ENCODE data around the gene MBP. TPM values are rescaled to one million over a fixed set of nuclear protein-coding genes. Genes with fewer than 3 reads are reported as not detected.
"Not testable (repeated sequence)": the region's sequence is repeated elsewhere in the genome, so short reads cannot be mapped to it uniquely, and the experiment has no call there.

MBP gene
- total RNA-seq, 2 donors from 2014 or later: 15.4 to 15.8 TPM

DNA sequence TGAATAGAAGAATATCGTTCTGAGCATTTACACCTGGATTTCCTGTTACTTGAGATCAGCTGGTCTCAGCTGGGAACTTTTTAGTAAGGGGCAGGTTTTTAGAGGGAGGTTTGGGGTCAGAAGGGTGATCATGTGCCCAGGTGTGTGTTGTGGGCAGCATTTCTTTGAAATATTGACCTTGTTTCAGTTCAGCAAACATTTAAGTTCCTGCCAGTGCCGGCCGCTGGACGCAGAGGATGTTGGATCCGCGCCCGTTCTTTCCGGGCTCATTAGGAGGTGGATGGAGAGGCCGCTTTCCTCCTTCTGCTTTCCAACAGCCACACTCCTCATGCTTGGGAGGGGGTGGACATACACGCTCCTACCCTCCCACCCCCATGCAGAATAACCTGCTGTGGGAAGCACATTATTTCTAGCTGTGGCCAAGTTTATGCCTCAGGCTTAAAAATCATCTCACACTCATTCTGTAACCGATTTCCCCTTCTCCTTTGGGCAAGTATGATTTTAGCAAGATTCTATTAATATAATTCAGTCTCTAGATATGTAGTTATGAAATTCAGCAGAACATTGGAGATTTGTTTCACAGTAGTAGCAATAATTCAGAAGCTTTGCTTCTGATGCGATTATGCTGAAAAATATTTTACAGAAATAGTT lies 178.9 kb downstream of the MBP start:
- peak; percentile 81 for DNase-seq (ENCODE audit: low spot score)
- Histone ChIP-seq H3K4me3 (no peak overlapping the region), H3K27me3 (no peaks in the 10 kb centered on the region), H3K36me3 (peaks cover 13% of the 10 kb centered on the region), H3K9me3 (no peaks in the 10 kb centered on the region), H3K4me1 (peaks cover 0 to 6% of the 10 kb centered on the region in 2 donors), H3K27ac (no peak overlapping the region)
- no peak for TF ChIP-seq CTCF (IDR thresholded peaks at IDR 0.05)

- H3K27ac ChIP-seq: no peak overlapping the region
- no peak for TF ChIP-seq CTCF (IDR thresholded peaks at IDR 0.05)
- DNase-seq (ENCODE audit: low spot score): no peak
Observed at GRCh38 chr18:76953156-76953555, 179.4 kb downstream of the MBP start.

GRCh38 chr18:76952747-76953146 lies 179.8 kb downstream of the MBP start:
- TF ChIP-seq CTCF (IDR thresholded peaks at IDR 0.05): no peak
- Histone ChIP-seq H3K4me3 (no peak overlapping the region), H3K4me1 (peaks cover 0 to 6% of the 10 kb centered on the region in 2 donors), H3K27ac (no peak overlapping the region), H3K36me3 (peaks cover 20% of the 10 kb centered on the region), H3K27me3 (no peaks in the 10 kb centered on the region), H3K9me3 (no peaks in the 10 kb centered on the region)
- DNase-seq (ENCODE audit: low spot score): no peak

More at GRCh38 chr18:76953156-76953555, 179.4 kb downstream of the MBP start:
- Histone ChIP-seq H3K9me3 (no peaks in the 10 kb centered on the region), H3K4me1 (peaks cover 0 to 6% of the 10 kb centered on the region in 2 donors), H3K4me3 (no peak overlapping the region), H3K36me3 (peaks cover 19% of the 10 kb centered on the region), H3K27me3 (no peaks in the 10 kb centered on the region)

DNA sequence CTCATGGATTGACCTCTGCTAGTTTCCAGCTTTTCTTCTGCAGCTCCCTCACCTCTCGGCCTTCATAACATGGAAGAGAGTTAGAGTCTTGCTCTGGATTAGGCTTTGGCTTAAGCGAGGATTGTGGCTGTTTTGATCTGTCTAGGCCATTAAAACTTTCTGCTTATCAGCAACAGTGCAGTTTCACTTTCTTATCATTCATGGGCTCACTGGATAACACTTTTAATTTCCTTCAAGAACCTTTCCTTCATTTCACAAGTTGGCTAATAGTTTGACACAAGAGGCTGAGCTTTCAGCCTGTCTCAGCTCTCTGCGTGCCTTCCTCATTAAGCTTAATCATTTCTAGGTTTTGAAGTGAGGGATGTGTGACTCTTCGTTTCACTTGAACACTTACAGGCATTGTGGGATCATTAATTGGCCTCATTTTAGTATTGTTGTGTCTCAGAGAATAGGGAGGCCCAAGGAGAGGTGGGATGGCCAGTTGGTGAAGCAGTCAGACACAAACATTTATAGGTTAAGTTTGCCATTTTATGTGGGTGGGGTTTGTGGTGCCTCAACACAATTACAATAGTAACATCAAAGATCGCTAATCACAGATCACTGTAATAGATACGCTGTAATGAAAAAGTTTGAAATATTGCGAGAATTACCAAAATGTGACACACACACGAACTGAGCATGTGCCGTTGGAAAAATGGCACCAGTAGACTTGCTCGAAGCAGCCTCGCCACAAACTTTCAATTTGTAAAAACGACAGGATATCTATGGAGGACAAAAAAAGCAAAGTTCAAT lies 180.9 kb downstream of the MBP start:
- Histone ChIP-seq H3K36me3 (peaks cover 15% of the 10 kb centered on the region), H3K4me1 (peaks cover 0 to 6% of the 10 kb centered on the region in 2 donors)
- no peak for DNase-seq (ENCODE audit: low spot score)

DNA sequence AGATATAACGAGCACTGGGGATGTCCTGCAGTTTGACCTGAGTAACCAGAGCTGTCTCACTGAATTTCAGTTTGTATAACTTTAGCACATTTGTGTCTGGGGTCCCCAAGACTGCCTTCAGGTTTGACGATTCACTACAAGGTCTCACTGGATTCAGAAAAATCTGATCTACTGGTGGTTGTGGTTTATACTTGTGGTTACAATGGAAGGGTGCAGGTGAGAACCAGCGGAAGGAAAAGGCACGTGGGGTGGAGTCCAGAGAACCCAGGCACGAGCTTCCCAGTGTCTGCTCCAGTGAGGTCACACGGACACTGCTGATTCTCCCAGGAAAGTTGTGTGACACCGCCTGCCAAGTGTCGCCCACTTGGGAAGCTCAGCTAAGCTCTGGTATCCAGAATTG lies 184.2 kb downstream of the MBP start:
- Histone ChIP-seq H3K9me3 (no peaks in the 10 kb centered on the region), H3K4me3 (no peak overlapping the region), H3K36me3 (peaks cover 15% of the 10 kb centered on the region), H3K27me3 (no peaks in the 10 kb centered on the region), H3K27ac (no peak overlapping the region), H3K4me1 (no peaks in the 10 kb centered on the region)
- no peak for DNase-seq (ENCODE audit: low spot score)
- TF ChIP-seq CTCF (IDR thresholded peaks at IDR 0.05): no peak

More for the DNA sequence above, 180.9 kb downstream of the MBP start:
- TF ChIP-seq CTCF (IDR thresholded peaks at IDR 0.05): no peak
- Histone ChIP-seq H3K27me3 (no peaks in the 10 kb centered on the region), H3K9me3 (no peaks in the 10 kb centered on the region), H3K4me3 (no peak overlapping the region), H3K27ac (no peak overlapping the region)

- H3K4me1 ChIP-seq; H3K27me3 ChIP-seq; H3K4me3 ChIP-seq; H3K9me3 ChIP-seq; H3K27ac ChIP-seq; DNase-seq (ENCODE audit: low spot score): not testable (repeated sequence)
- H3K36me3 ChIP-seq: peaks cover 17% of the 10 kb centered on the region
Observed at GRCh38 chr18:76944346-76944745, 188.2 kb downstream of the MBP start.

All from right atrium auricular region (tissue), 2 donors.